Mesendoderm (in vitro differentiated cells): Measurements from ENCODE around the gene FRRS1L.

Experiments
- DNase-seq: peaks from one replicate; pipeline ENCODE4 v3.0.0; 2013
- H2AK5ac ChIP-seq: 2 replicates; pipeline ENCODE4 v1.6.1; 2013; ENCODE audit warnings: low read length, inconsistent platforms
- H2BK120ac ChIP-seq: 2 replicates; pipeline ENCODE4 v1.6.1; 2013; ENCODE audit warnings: low read depth, mild to moderate bottlenecking, low read length, moderate library complexity, mixed read lengths
- H2BK15ac ChIP-seq: replicated peaks from 2 replicates; pipeline ENCODE4 v1.6.1; 2013; ENCODE audit warnings: low read depth, mild to moderate bottlenecking, moderate library complexity
- H2BK5ac ChIP-seq: 2 replicates; pipeline ENCODE4 v1.6.1; 2013; ENCODE audit warnings: low read length, inconsistent platforms
- H3K18ac ChIP-seq: 2 replicates; pipeline ENCODE4 v1.6.1; 2013; ENCODE audit warnings: mild to moderate bottlenecking, low read length, mixed read lengths
- H3K23ac ChIP-seq: one replicate; pipeline ENCODE4 v1.6.1; 2013; ENCODE audit warnings: low read length
- H3K27ac ChIP-seq: 2 replicates; pipeline ENCODE4 v1.5.1; 2013; ENCODE audit warnings: low read depth, mild to moderate bottlenecking, inconsistent platforms, low read length, moderate library complexity
- H3K27me3 ChIP-seq: 2 replicates; pipeline ENCODE4 v1.6.1; 2013; ENCODE audit warnings: low read length, control low read depth, mild to moderate bottlenecking, inconsistent platforms; ENCODE audit not compliant: insufficient read depth, poor library complexity
- H3K36me3 ChIP-seq: 2 replicates; pipeline ENCODE4 v1.6.1; 2013; ENCODE audit warnings: low read length, inconsistent platforms; ENCODE audit not compliant: control insufficient read depth, insufficient read depth
- H3K4ac ChIP-seq: one replicate; pipeline ENCODE4 v1.6.1; 2013; ENCODE audit warnings: low read depth, mild to moderate bottlenecking, low read length, moderate library complexity
- H3K4me1 ChIP-seq: 2 replicates; pipeline ENCODE4 v1.6.1; 2013; ENCODE audit warnings: low read depth, low read length, inconsistent platforms; ENCODE audit not compliant: control insufficient read depth
- H3K4me2 ChIP-seq: 2 replicates; pipeline ENCODE4 v1.6.1; 2013; ENCODE audit warnings: low read length
- H3K4me3 ChIP-seq: 2 replicates; pipeline ENCODE4 v1.5.1; 2013; ENCODE audit warnings: mild to moderate bottlenecking, low read length
- H3K56ac ChIP-seq: one replicate; pipeline ENCODE4 v1.6.1; 2013; ENCODE audit warnings: low read length
- H3K79me1 ChIP-seq: 2 replicates; pipeline ENCODE4 v1.6.1; 2013; ENCODE audit warnings: low read length, inconsistent platforms
- H3K79me2 ChIP-seq: 2 replicates; pipeline ENCODE4 v1.6.1; 2013; ENCODE audit warnings: mild to moderate bottlenecking, low read length; ENCODE audit not compliant: control insufficient read depth, insufficient read depth
- H3K9ac ChIP-seq: 2 replicates; pipeline ENCODE4 v1.6.1; 2013; ENCODE audit warnings: low read length, inconsistent platforms
- H4K5ac ChIP-seq: one replicate; pipeline ENCODE4 v1.6.1; 2013; ENCODE audit warnings: low read length
- H4K8ac ChIP-seq: one replicate; pipeline ENCODE4 v1.6.1; 2013; ENCODE audit warnings: low read depth, mild to moderate bottlenecking, control low read depth, low read length, moderate library complexity
- WGBS: extraction: QIAGEN DNeasy Blood & Tissue Kit; methylation state at CpG from one replicate; pipeline ENCODE4 v1.1.7; 2013; ENCODE audit warnings: low lambda C conversion rate, missing lambda C conversion rate; ENCODE audit not compliant: insufficient coverage; ENCODE audit errors: extremely low coverage; 5-methylcytosine and 5-hydroxymethylcytosine counted together

FRRS1L gene

GRCh38 chr9:109149722-109150121, 17.3 kb downstream of the FRRS1L start:
- Histone ChIP-seq H3K4me2 (no peak overlapping the region), H3K23ac (no peak overlapping the region), H4K8ac (no peak overlapping the region), H3K9ac (no peak overlapping the region), H2BK15ac (no peak overlapping the region), H3K79me2 (no peaks in the 10 kb centered on the region), H3K4me1 (no peaks in the 10 kb centered on the region), H3K4ac (no peak overlapping the region), H3K56ac (no peak overlapping the region), H3K4me3 (no peak overlapping the region), H3K27me3 (no peaks in the 10 kb centered on the region), H2BK5ac (no peak overlapping the region), H3K79me1 (no peaks in the 10 kb centered on the region), H3K18ac (no peak overlapping the region), H2BK120ac (no peak overlapping the region), H3K36me3 (no peaks in the 10 kb centered on the region), H3K27ac (no peak overlapping the region), H4K5ac (no peak overlapping the region), H2AK5ac (no peak overlapping the region)
- no CpG with 5 or more reads among the region's 4 CpGs for WGBS
- DNase-seq, result no peak

DNA sequence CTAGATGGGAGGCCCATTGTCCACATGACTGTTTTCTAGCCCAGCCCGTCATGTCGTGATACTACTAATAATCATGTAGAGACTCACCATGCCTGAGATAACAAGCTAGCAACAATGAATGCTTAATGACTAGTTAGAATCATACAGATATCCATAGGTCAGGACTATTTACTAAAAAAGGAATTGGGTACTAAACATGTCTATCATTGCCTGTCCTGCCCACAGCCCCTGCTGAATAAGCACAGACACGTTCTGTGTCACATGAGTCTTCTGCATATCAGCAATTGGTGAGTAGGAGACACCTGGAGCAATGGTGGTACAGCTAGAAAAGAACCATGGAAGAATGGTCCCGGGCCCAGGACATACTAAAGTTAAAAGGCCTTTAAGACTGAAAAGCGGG, 18.0 kb downstream of the FRRS1L start:
- no peak overlapping the region for H4K8ac ChIP-seq
- WGBS, result no CpG with 5 or more reads among the region's 5 CpGs

DNA sequence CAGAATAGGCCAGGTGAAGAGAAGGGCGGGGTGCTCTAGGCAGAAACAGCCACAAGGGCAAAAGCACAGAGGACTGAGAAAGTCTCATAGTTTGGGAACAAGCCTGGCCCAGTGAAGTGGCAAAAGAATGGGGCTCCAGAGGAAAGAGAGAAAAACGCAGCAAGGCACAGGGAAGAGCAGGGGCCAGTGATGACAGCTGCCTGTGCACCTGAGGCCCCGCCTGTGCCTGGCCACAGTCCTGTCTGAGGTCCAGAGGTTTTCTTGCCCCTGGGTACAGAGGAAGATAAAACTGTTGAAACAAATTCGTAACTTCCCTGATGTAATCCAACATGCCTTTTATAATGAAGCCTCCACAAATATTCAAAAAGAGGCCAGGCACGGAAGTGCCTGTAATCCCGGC, 22.0 kb downstream of the FRRS1L start:
- Histone ChIP-seq H3K79me2 (no peaks in the 10 kb centered on the region), H3K36me3 (no peaks in the 10 kb centered on the region), H3K9ac (no peak overlapping the region), H3K4ac (no peak overlapping the region), H3K18ac (no peak overlapping the region), H4K5ac (no peak overlapping the region), H3K4me1 (no peaks in the 10 kb centered on the region), H3K56ac (no peak overlapping the region), H2BK120ac (no peak overlapping the region), H3K4me3 (no peak overlapping the region), H3K4me2 (no peak overlapping the region), H4K8ac (no peak overlapping the region), H3K27me3 (no peaks in the 10 kb centered on the region), H3K27ac (no peak overlapping the region), H3K79me1 (no peaks in the 10 kb centered on the region), H2BK15ac (no peak overlapping the region), H2BK5ac (no peak overlapping the region), H2AK5ac (no peak overlapping the region), H3K23ac (no peak overlapping the region)
- DNase-seq, result no peak
- WGBS, result no CpG with 5 or more reads among the region's 6 CpGs

More for the DNA sequence above, 18.0 kb downstream of the FRRS1L start:
- no peak overlapping the region for H2BK120ac ChIP-seq
- H3K4me2 ChIP-seq, result no peak overlapping the region
- no peaks in the 10 kb centered on the region for H3K36me3 ChIP-seq
- H3K9ac ChIP-seq, result no peak overlapping the region
- H2BK15ac ChIP-seq, result no peak overlapping the region
- no peaks in the 10 kb centered on the region for H3K79me2 ChIP-seq
- H4K5ac ChIP-seq, result no peak overlapping the region
- H3K27ac ChIP-seq, result no peak overlapping the region
- no peaks in the 10 kb centered on the region for H3K27me3 ChIP-seq
- H3K23ac ChIP-seq, result no peak overlapping the region
- H2BK5ac ChIP-seq, result no peak overlapping the region
- H3K4me3 ChIP-seq, result no peak overlapping the region
- H3K18ac ChIP-seq, result no peak overlapping the region
- H3K79me1 ChIP-seq, result no peaks in the 10 kb centered on the region
- no peak overlapping the region for H2AK5ac ChIP-seq
- no peak overlapping the region for H3K4ac ChIP-seq
- H3K56ac ChIP-seq, result no peak overlapping the region
- no peaks in the 10 kb centered on the region for H3K4me1 ChIP-seq
- DNase-seq, result no peak

- Histone ChIP-seq H2AK5ac (no peak overlapping the region), H3K4me3 (no peak overlapping the region), H3K4ac (no peak overlapping the region), H2BK15ac (no peak overlapping the region), H3K23ac (no peak overlapping the region), H3K18ac (no peak overlapping the region), H2BK120ac (no peak overlapping the region), H3K79me2 (no peaks in the 10 kb centered on the region), H3K79me1 (no peaks in the 10 kb centered on the region), H3K27me3 (no peaks in the 10 kb centered on the region), H2BK5ac (no peak overlapping the region), H3K36me3 (no peaks in the 10 kb centered on the region), H3K9ac (no peak overlapping the region), H3K4me2 (no peak overlapping the region), H3K4me1 (no peaks in the 10 kb centered on the region), H4K5ac (no peak overlapping the region), H3K56ac (no peak overlapping the region), H3K27ac (no peak overlapping the region), H4K8ac (no peak overlapping the region)
- DNase-seq, result peak; percentile 71
- no CpG with 5 or more reads among the region's 5 CpGs for WGBS
These were observed 23.0 kb downstream of the FRRS1L start for GRCh38 chr9:109143881-109144562.

GRCh38 chr9:109141375-109141774, 25.7 kb downstream of the FRRS1L start:
- Histone ChIP-seq H4K8ac (no peak overlapping the region), H4K5ac (no peak overlapping the region), H3K4ac (no peak overlapping the region), H2AK5ac (no peak overlapping the region), H3K4me1 (no peaks in the 10 kb centered on the region), H2BK5ac (no peak overlapping the region), H3K4me3 (no peak overlapping the region), H3K9ac (no peak overlapping the region), H3K4me2 (no peak overlapping the region), H3K23ac (no peak overlapping the region), H3K36me3 (no peaks in the 10 kb centered on the region), H2BK15ac (no peak overlapping the region), H2BK120ac (no peak overlapping the region), H3K79me2 (no peaks in the 10 kb centered on the region), H3K27ac (no peak overlapping the region), H3K56ac (no peak overlapping the region), H3K79me1 (no peaks in the 10 kb centered on the region), H3K18ac (no peak overlapping the region), H3K27me3 (no peaks in the 10 kb centered on the region)
- WGBS, result no CpG with 5 or more reads among the region's 5 CpGs
- no peak for DNase-seq

GRCh38 chr9:109139851-109140250, 27.2 kb downstream of the FRRS1L start:
- Histone ChIP-seq H3K4ac (no peak overlapping the region), H3K4me3 (no peak overlapping the region), H3K4me1 (no peaks in the 10 kb centered on the region), H2AK5ac (no peak overlapping the region), H3K36me3 (no peaks in the 10 kb centered on the region), H3K4me2 (no peak overlapping the region), H3K56ac (no peak overlapping the region), H4K5ac (no peak overlapping the region), H2BK5ac (no peak overlapping the region), H3K79me1 (no peaks in the 10 kb centered on the region), H2BK120ac (no peak overlapping the region), H3K9ac (no peak overlapping the region), H4K8ac (no peak overlapping the region), H3K79me2 (no peaks in the 10 kb centered on the region), H3K27me3 (no peaks in the 10 kb centered on the region), H2BK15ac (no peak overlapping the region), H3K18ac (no peak overlapping the region), H3K27ac (no peak overlapping the region), H3K23ac (no peak overlapping the region)
- peak; percentile 33 for DNase-seq
- no CpG with 5 or more reads among the region's 1 CpG for WGBS
